ENCODE results near the gene ADRA1B. TPM values are rescaled to one million over a fixed set of nuclear protein-coding genes. Genes with fewer than 3 reads are reported as not detected.

Gene ADRA1B
- total RNA-seq, 1 experiment from 2014 or later, result 0.29 TPM

- intact Hi-C loops (cut with micrococcal nuclease), result no loop called here
- Histone ChIP-seq H3K27ac (ENCODE audit: low read length) (no peak overlapping the region), H2AFZ (ENCODE audit: low read length) (no peak overlapping the region), H3K9ac (ENCODE audit: low read length) (no peak overlapping the region), H3K4me1 (ENCODE audit: insufficient read depth, low read length) (peaks cover 20% of the 10 kb centered on the region), H4K20me1 (ENCODE audit: low read length) (no peaks in the 10 kb centered on the region), H3K4me3 (ENCODE audit: low read length) (no peak overlapping the region), H3K79me2 (ENCODE audit: low read length) (no peaks in the 10 kb centered on the region), H3K36me3 (ENCODE audit: low read depth, low read length) (no peaks in the 10 kb centered on the region), H3K9me2 (replicated peaks; ENCODE audit: low read length) (no peaks in the 10 kb centered on the region), H3K4me2 (ENCODE audit: low read length) (no peak overlapping the region), H3K27me3 (ENCODE audit: low read length) (no peaks in the 10 kb centered on the region), H3K9me3 (ENCODE audit: low read length) (no peaks in the 10 kb centered on the region), H3F3A (ENCODE audit: low read length, unreplicated experiment) (no peaks in the 10 kb centered on the region)
- DNase-seq (peak; percentile 20), ATAC-seq (no peak)
- ChIA-PET CTCF (no interaction called here), POLR2A (ENCODE audit: unreplicated experiment) (no interaction called here)
- no peak for TF ChIP-seq CTCF (conservative IDR thresholded peaks at IDR 0.05; ENCODE audit: low read depth, low read length)
- no peak for TF ChIP-seq EZH2phosphoT487 (IDR thresholded peaks at IDR 0.05; ENCODE audit: borderline replicate concordance, low read length)
- TF ChIP-seq EZH2 (IDR thresholded peaks at IDR 0.05; ENCODE audit: low read length, unreplicated experiment), result no peak
- BruUV-seq (replicated peaks), result no TSS peak
Observed at GRCh38 chr5:159971038-159971437, 54.8 kb downstream of the ADRA1B start.

- no peak overlapping the region for H3K27ac ChIP-seq (ENCODE audit: low read length)
- intact Hi-C loops (cut with micrococcal nuclease), result no loop called here
- no peak for ATAC-seq
Observed at GRCh38 chr5:159971514-159971913, 55.2 kb downstream of the ADRA1B start.

More at GRCh38 chr5:159971514-159971913, 55.2 kb downstream of the ADRA1B start:
- DNase-seq, result no peak
- Histone ChIP-seq H3K9ac (ENCODE audit: low read length) (no peak overlapping the region), H3K27me3 (ENCODE audit: low read length) (no peaks in the 10 kb centered on the region), H3K4me2 (ENCODE audit: low read length) (no peak overlapping the region), H2AFZ (ENCODE audit: low read length) (no peak overlapping the region), H4K20me1 (ENCODE audit: low read length) (no peaks in the 10 kb centered on the region), H3K36me3 (ENCODE audit: low read depth, low read length) (no peaks in the 10 kb centered on the region), H3K79me2 (ENCODE audit: low read length) (no peaks in the 10 kb centered on the region), H3F3A (ENCODE audit: low read length, unreplicated experiment) (no peaks in the 10 kb centered on the region), H3K4me1 (ENCODE audit: insufficient read depth, low read length) (peaks cover 20% of the 10 kb centered on the region), H3K4me3 (ENCODE audit: low read length) (no peak overlapping the region), H3K9me3 (ENCODE audit: low read length) (no peaks in the 10 kb centered on the region), H3K9me2 (replicated peaks; ENCODE audit: low read length) (no peaks in the 10 kb centered on the region)
- POLR2A ChIA-PET (ENCODE audit: unreplicated experiment), result no interaction called here
- TF ChIP-seq EZH2 (IDR thresholded peaks at IDR 0.05; ENCODE audit: low read length, unreplicated experiment), result no peak
- TF ChIP-seq CTCF (conservative IDR thresholded peaks at IDR 0.05; ENCODE audit: low read depth, low read length), result no peak
- TF ChIP-seq EZH2phosphoT487 (IDR thresholded peaks at IDR 0.05; ENCODE audit: borderline replicate concordance, low read length), result no peak
- no TSS peak for BruUV-seq (replicated peaks)
- CTCF ChIA-PET, result no interaction called here
